AG10803 (cell line): ENCODE data around the gene OTOF.

Experiments
- DNase-seq: peaks from one replicate; pipeline ENCODE4 v3.0.0; 2010; ENCODE audit warnings: low read depth
- H3K4me3 ChIP-seq: 2 replicates; pipeline ENCODE4 v1.5.1; 2011; ENCODE audit warnings: mild to moderate bottlenecking, low read length, control low read depth
- CTCF ChIP-seq: conservative IDR thresholded peaks from 2 replicates; pipeline ENCODE4 v1.5.1; 2011; ENCODE audit warnings: mild to moderate bottlenecking, low read length, control low read depth, inconsistent platforms

Gene OTOF

DNA sequence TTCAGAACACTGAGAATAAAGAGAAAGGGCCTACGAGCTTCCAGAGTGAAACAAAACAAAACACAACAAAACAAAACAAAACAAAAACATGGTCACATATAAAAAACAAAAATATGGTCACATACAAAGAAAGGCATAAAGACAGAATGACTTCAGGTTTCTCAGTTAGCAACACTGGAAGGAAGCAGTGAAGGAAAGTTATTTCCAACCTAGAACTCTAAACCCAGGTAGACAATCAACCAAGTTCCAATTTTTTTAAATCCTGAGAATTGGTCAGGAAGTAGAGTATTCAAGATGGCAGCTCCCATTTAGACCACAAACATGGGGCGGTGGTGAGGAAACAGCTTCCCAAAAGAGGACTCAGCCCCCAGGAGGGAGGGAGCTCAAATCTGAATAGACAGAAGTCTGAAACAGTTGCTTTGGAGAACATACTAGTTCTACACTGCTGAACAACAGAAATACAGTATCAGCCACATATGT, 67.1 kb downstream of the OTOF start:
- no peak overlapping the region for H3K4me3 ChIP-seq
- no peak for TF ChIP-seq CTCF
- DNase-seq = no peak

DNA sequence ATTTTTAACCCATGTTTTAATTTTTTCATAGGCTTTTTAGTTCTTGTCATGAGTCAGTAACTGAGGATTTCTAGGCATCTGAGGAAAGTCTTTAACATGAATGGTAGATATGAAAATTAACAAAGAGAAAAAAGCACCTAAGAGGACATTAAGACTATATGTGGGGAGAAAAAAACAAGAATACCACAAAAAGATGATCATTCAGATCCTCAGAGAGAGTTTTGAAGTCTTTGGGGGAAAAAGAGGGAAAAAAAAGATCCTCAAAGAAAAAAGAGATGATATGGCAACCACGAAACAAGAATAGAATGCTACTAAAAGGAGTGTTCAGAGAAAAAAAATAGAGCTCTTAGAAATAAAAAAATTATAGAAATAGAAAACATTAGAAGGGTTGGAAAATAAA, 68.1 kb downstream of the OTOF start:
- DNase-seq = no peak
- H3K4me3 ChIP-seq = no peak overlapping the region
- no peak for TF ChIP-seq CTCF

GRCh38 chr2:26407526-26407925, 70.4 kb downstream of the OTOF start:
- no peak for TF ChIP-seq CTCF
- no peak for DNase-seq
- H3K4me3 ChIP-seq = no peak overlapping the region
